GM13976 (cell line): ENCODE measurements around the gene KCNH2.

Source experiments
- DNase-seq: peaks from one replicate; pipeline ENCODE4 v3.0.0; 2012; ENCODE audit warnings: low spot score
- in situ Hi-C: fragments of 300-500 bp; cut with MboI; formaldehyde crosslinking; loops from one replicate; pipeline ENCODE4 v1.12.0; 2022; ENCODE audit warnings: low sequenced_read_pairs, mixed read lengths, inconsistent platforms; ENCODE audit not compliant: unreplicated experiment
- TF ChIP-seq, protein P1 (sequence below): IDR thresholded peaks from 2 replicates; pipeline ENCODE4 v1.5.1; 2012; ENCODE audit warnings: borderline replicate concordance, mild to moderate bottlenecking; ENCODE audit not compliant: insufficient read depth; ENCODE audit errors: extremely low read depth, missing control alignments, control extremely low read depth

KCNH2 gene

DNA sequence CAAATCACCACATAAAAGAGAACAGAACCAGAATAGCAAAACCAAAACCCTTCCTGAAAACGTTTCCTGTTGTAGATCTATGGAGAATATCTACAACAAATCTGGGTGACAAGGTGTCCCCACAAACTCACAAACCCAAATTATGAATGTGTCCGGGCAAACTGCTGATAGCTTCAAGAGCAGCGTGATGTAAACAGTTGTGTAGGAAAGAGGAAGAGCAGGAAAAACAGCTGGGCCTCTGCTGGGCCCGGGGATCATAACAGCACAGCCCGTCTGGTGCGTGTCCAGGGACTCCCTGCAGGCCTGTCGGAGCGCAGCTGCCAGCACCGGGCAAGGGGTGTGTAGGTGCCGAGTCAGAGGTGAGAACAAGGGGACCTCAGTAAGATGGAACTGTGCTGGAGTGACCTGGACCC lies 53.7 kb downstream of the KCNH2 start:
- TF ChIP-seq, protein P1, sequence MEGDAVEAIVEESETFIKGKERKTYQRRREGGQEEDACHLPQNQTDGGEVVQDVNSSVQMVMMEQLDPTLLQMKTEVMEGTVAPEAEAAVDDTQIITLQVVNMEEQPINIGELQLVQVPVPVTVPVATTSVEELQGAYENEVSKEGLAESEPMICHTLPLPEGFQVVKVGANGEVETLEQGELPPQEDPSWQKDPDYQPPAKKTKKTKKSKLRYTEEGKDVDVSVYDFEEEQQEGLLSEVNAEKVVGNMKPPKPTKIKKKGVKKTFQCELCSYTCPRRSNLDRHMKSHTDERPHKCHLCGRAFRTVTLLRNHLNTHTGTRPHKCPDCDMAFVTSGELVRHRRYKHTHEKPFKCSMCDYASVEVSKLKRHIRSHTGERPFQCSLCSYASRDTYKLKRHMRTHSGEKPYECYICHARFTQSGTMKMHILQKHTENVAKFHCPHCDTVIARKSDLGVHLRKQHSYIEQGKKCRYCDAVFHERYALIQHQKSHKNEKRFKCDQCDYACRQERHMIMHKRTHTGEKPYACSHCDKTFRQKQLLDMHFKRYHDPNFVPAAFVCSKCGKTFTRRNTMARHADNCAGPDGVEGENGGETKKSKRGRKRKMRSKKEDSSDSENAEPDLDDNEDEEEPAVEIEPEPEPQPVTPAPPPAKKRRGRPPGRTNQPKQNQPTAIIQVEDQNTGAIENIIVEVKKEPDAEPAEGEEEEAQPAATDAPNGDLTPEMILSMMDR = no peak
- no peak for DNase-seq
- in situ Hi-C loops = no loop called here

DNA sequence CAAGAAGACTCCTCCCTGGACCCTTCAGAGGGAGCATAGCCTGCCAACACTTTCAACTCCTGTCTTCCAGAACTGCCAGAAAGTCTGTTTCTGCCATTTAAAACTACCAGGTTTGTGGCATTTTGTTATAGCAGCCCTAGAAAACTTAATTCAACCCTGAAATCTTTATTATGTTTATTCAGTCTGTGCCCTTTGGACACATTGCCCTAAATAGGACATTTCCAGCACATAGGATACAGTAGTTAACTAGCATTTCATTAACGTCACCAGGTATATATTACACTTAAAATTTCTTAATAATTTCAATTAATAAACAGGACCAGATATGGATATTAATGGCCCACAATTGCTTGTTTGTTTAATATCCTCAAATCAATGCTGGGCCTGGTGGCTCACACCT lies 54.3 kb downstream of the KCNH2 start:
- in situ Hi-C loops = no loop called here
- DNase-seq = no peak
- TF ChIP-seq, protein P1 = no peak

DNA sequence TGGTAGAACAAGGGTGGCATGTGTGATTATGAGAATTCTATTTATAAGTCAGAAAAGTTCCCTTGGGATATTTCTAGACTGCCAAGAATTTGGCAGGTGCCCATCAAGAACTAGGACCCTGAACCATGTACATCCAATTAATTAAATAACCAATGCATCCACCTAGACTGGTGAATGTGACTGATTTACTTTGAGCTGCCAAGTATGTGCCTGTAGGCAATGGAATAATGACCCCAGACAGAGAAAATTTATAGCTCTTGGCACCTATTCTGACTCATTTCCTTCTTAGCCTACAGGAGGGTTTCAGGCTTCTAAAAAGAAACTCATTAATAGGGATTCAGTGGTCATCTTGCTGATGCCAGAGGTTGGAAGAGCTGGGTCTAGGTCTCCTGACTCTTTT lies 54.9 kb downstream of the KCNH2 start:
- in situ Hi-C loops = no loop called here
- TF ChIP-seq, protein P1 = no peak
- no peak for DNase-seq

DNA sequence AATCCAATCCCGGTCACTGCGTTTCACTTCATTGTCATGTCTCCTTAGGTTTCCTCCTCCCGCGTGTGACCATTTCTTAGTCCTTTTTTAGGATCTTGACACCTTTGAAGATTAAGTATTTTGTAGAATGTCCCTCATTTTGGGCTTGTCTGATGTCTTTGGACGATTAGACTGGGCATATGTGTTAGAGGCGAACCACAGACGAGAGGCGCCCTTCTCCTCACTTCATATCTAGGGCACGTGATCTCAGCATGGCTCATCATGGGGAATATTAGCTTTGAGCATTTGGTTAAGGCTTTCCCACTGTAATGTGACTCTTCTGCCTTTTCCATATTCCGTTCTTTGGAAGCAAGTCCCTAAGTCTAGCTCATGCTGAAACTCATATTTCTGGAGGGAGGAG lies 59.0 kb downstream of the KCNH2 start:
- in situ Hi-C loops = no loop called here
- DNase-seq = no peak
- TF ChIP-seq, protein P1 = no peak

DNA sequence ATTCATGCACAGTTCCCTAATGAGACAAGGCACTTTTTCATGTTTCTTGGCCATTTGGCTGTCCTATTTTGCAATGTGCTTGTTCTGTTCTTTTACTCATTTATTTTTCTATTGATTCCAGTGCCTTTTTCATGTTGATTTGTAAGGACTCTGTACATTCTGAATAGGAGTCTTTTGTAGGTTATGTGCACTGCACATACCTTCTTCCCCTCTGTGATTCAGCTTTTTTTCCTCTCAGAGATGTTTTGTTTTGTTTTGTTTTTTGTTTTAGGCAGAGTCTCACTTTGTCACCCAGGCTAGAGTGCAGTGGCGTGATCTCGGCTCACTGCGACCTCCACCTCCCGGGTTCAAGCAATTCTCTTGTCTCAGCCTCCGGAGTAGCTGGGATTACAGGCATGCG lies 59.7 kb downstream of the KCNH2 start:
- DNase-seq = no peak
- TF ChIP-seq, protein P1 = no peak
- in situ Hi-C loops = no loop called here

DNA sequence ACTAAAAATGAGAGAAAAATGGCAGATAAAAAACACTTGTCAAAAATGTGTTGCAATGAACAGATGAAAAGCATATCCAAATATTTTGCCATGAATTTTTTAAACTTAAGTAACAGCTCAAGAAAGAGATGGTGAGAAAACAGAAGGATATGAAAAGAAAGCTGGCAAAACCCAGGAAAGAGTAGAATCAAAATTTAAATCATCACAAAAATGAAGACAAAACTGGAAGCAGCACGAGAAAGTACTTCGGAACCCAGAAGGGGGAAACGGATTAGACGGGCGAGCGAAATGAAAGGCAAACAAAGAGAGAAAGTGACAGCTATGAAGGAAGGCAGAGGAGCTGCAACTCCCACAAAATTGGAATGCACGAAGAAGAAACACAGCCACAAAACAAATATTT lies 60.2 kb downstream of the KCNH2 start:
- TF ChIP-seq, protein P1 = no peak
- no peak for DNase-seq
- in situ Hi-C loops = no loop called here

DNA sequence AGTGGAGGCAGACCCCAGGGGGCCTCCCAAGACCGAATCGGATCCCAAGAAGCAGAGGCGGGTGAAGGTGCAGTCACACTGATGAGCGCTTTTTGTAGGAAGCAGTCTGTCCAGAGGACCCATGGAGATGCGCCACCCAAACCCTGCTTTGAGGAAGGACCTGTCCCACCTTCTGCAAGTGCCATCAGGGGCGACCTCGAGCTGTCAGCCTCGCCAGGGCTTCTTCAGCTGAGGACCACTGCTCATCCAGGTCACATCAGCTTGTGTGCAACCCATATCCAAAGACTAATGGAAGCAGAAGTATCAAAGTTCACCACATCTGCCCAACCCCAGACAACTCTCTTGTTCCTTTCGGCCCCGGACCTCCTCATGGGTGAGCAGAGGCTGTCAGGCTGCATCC lies 61.5 kb downstream of the KCNH2 start:
- in situ Hi-C loops = no loop called here
- TF ChIP-seq, protein P1 = no peak
- DNase-seq = no peak
